ENCODE data around the gene GRK1. TPM values are rescaled to one million over a fixed set of nuclear protein-coding genes. Genes with fewer than 3 reads are reported as not detected.

Gene GRK1
- total and polyA plus RNA-seq, 2 of the 4 experiments (the other 2 are of a cell fraction) = not detected

GRCh38 chr13:113647351-113648215 is 19.4 kb upstream of the GRK1 start (continued):
- no peak for TF ChIP-seq MAZ (IDR thresholded peaks at IDR 0.05; ENCODE audit: borderline replicate concordance, low read depth, low read length)

- Histone ChIP-seq H4K20me1 (ENCODE audit: insufficient read depth, low read length) (no peaks in the 10 kb centered on the region; the same call in 1 of the 2 replicates), H2AK5ac (ENCODE audit: low read depth, low read length) (no peak overlapping the region), H3K9ac (ENCODE audit: low read depth, low read length) (no peak overlapping the region), H3K23ac (ENCODE audit: low read depth, low read length) (no peak overlapping the region), H3K4ac (ENCODE audit: low read depth, low read length) (no peak overlapping the region), H3K4me3 (ENCODE audit: insufficient read depth, low read depth, low read length) (no peak overlapping the region), H3K9me3 (ENCODE audit: control insufficient read depth, insufficient read depth, low read length) (no peaks in the 10 kb centered on the region), H3K4me2 (ENCODE audit: low read depth, low read length) (no peak overlapping the region), H4K91ac (ENCODE audit: insufficient read depth, low read depth, low read length) (no peak overlapping the region), H2BK20ac (ENCODE audit: low read depth, low read length) (no peak overlapping the region), H4K5ac (ENCODE audit: low read depth, low read length) (no peak overlapping the region), H3K9me1 (ENCODE audit: insufficient read depth, low read length) (0 out of 2 replicates have a peak, but pooled peaks cover 4% of the 10 kb centered on the region), H4K8ac (ENCODE audit: low read depth in 2 of 2, low read length in 2 of 2) (no peak overlapping the region), H3K27ac (ENCODE audit: insufficient read depth, low read length) (no peak overlapping the region), H3K14ac (replicated peaks; ENCODE audit: low read depth, low read length) (no peak overlapping the region), H2BK5ac (ENCODE audit: low read depth, low read length, poor library complexity, severe bottlenecking) (no peak overlapping the region), H3K36me3 (ENCODE audit: control insufficient read depth, insufficient read depth, low read length) (peaks cover 1% of the 10 kb centered on the region; the same call in 1 of the 2 replicates), H3K18ac (ENCODE audit: low read depth, low read length) (no peak overlapping the region), H2BK15ac (ENCODE audit: low read depth, low read length) (no peak overlapping the region), H2AFZ (replicated peaks; ENCODE audit: low read length, poor library complexity) (no peak overlapping the region), H2BK120ac (ENCODE audit: low read depth, low read length) (no peak overlapping the region), H3K27me3 (ENCODE audit: control insufficient read depth, insufficient read depth, low read length) (no peaks in the 10 kb centered on the region), H3K56ac (ENCODE audit: extremely low read depth, insufficient read depth, low read length) (no peak overlapping the region), H2AK9ac (replicated peaks; ENCODE audit: low read depth, low read length, poor library complexity) (no peak overlapping the region), H3K79me1 (ENCODE audit: low read depth in 1 of 2, low read length in 2 of 2) (no peaks in the 10 kb centered on the region), H3K4me1 (ENCODE audit: control insufficient read depth, insufficient read depth, low read length) (peaks cover 2% of the 10 kb centered on the region; the same call in 1 of the 2 replicates)
- 96% methylated on average over 5 of the region's 13 CpGs; no CpG with 5 or more reads in 1 of the 2 experiments for WGBS, 2 experiments (ENCODE audit: extremely low coverage in 2 of 2, insufficient read length in 1 of 2)
- ATAC-seq (ENCODE audit: low read depth) (no peak), DNase-seq (no peak)
- BruUV-seq (replicated peaks) = no TSS peak
- ChIA-PET POLR2A (ENCODE audit: unreplicated experiment) (no interaction called here), CTCF (no interaction called here)
- dilution Hi-C loops (cut with HindIII; ENCODE audit: low sequenced_read_pairs, unreplicated experiment) = no loop called here
- intact Hi-C loops (cut with micrococcal nuclease) = no loop called here
- TF ChIP-seq SMC3 (IDR thresholded peaks at IDR 0.05; ENCODE audit: low read depth, low read length) (no peak), MAFK (IDR thresholded peaks at IDR 0.05; ENCODE audit: low read depth, low read length) (no peak), RCOR1 (IDR thresholded peaks at IDR 0.05; ENCODE audit: insufficient replicate concordance, low read length) (no peak), ELK1 (IDR thresholded peaks at IDR 0.05; ENCODE audit: borderline replicate concordance, low read depth, low read length) (no peak), RFX5 (IDR thresholded peaks at IDR 0.05; ENCODE audit: low read depth, low read length) (no peak), CTCF (conservative IDR thresholded peaks at IDR 0.05; ENCODE audit: low read depth, low read length) (no peak), FOS (IDR thresholded peaks at IDR 0.05; ENCODE audit: low read depth, low read length) (no peak), NFE2L2 (IDR thresholded peaks at IDR 0.05; ENCODE audit: low read depth, low read length) (no peak), MXI1 (IDR thresholded peaks at IDR 0.05; ENCODE audit: borderline replicate concordance, low read depth, low read length) (no peak), RAD21 (IDR thresholded peaks at IDR 0.05; ENCODE audit: low read length) (no peak), MAZ (IDR thresholded peaks at IDR 0.05; ENCODE audit: borderline replicate concordance, low read depth, low read length) (no peak)
- in situ Hi-C loops (cut with MboI; ENCODE audit: low sequenced_read_pairs) = no loop called here
Measured at GRCh38 chr13:113648216-113648610, 18.8 kb upstream of the GRK1 start.

Measured in IMR-90 (cell line).